Caco-2 (cell line): ENCODE results near the gene GPS2. TPM values are rescaled to one million over a fixed set of nuclear protein-coding genes. Genes with fewer than 3 reads are reported as not detected.

Experiments
- BruUV-seq: library from RNA; stranded (reverse); fragments of 400-500 nt; replicated peaks from 2 replicates; lab custom pipeline; 2021; lab: Mats Ljungman, UMichigan
- CTCF ChIA-PET: fragments of 300-600 bp; sonication (Branson Sonifier 250); formaldehyde crosslinking; loops from one replicate; lab custom pipeline; 2022; ENCODE audit warnings: antibody characterized with exemption; lab: Charles Lee
- POLR2A ChIA-PET: fragments of 300-600 bp; sonication (Branson Sonifier 250); formaldehyde crosslinking; loops from one replicate; lab custom pipeline; 2022; ENCODE audit warnings: antibody characterized with exemption; lab: Charles Lee
- DNase-seq, 2 experiments: peaks; one replicate each; pipeline versions ENCODE4 v3.0.0 to v3.0.0-alpha.2; 2020 to 2022
- H3K27me3 ChIP-seq: replicated peaks from 2 replicates; pipeline ENCODE4 v1.6.0; 2011; ENCODE audit warnings: low read length; ENCODE audit not compliant: control insufficient read depth, insufficient read depth
- H3K36me3 ChIP-seq: 2 replicates; pipeline ENCODE4 v1.5.1; 2011; ENCODE audit warnings: low read length; ENCODE audit not compliant: control insufficient read depth, insufficient read depth
- H3K4me1 ChIP-seq: fragments of 250-450 bp; sonication (Bioruptor Pico); 2 replicates; pipeline ENCODE4 v1.5.1; 2020; ENCODE audit warnings: mild to moderate bottlenecking
- H3K4me3 ChIP-seq: 2 replicates; pipeline ENCODE4 v1.5.1; 2011; ENCODE audit warnings: low read depth, mild to moderate bottlenecking, control low read depth, low read length
- H3K9me3 ChIP-seq: fragments of 250-450 bp; sonication (Bioruptor Pico); 2 replicates; pipeline ENCODE4 v1.5.1; 2020; ENCODE audit warnings: mild to moderate bottlenecking, moderate library complexity
- H3K27ac Mint-ChIP-seq: one replicate; pipeline ENCODE4 v1.8.0; 2022; ENCODE audit warnings: mixed read lengths; ENCODE audit not compliant: unreplicated experiment
- H3K27me3 Mint-ChIP-seq: one replicate; pipeline ENCODE4 v1.8.0; 2022; ENCODE audit warnings: mixed read lengths; ENCODE audit not compliant: insufficient read depth, unreplicated experiment
- H3K36me3 Mint-ChIP-seq: one replicate; pipeline ENCODE4 v1.8.0; 2022; ENCODE audit warnings: mild to moderate bottlenecking, mixed read lengths; ENCODE audit not compliant: insufficient read depth, unreplicated experiment
- H3K4me1 Mint-ChIP-seq: one replicate; pipeline ENCODE4 v1.8.0; 2022; ENCODE audit warnings: low read depth, mixed read lengths; ENCODE audit not compliant: unreplicated experiment
- H3K4me3 Mint-ChIP-seq: one replicate; pipeline ENCODE4 v1.8.0; 2022; ENCODE audit warnings: mild to moderate bottlenecking, moderate library complexity, mixed read lengths; ENCODE audit not compliant: unreplicated experiment
- H3K9me3 Mint-ChIP-seq: one replicate; pipeline ENCODE4 v1.8.0; 2022; ENCODE audit warnings: mixed read lengths; ENCODE audit not compliant: unreplicated experiment
- intact Hi-C: fragments of 100-400 bp; cut with micrococcal nuclease; formaldehyde crosslinking; loops from one replicate; pipeline ENCODE4 v1.10.0; 2022; ENCODE audit not compliant: unreplicated experiment
- total RNA-seq: library from RNA; stranded (reverse); gene quantifications from 2 replicates; pipeline ENCODE4 v1.2.3, GENCODE V29; 2022
- TF ChIP-seq, protein P1 (sequence below), 2 experiments: fragments of 200-600 bp in 1 of 2; IDR thresholded peaks; 1 replicate in 1 of 2; 2 replicates in 1 of 2; pipeline versions ENCODE4 v1.5.1 to v1.8.0; 2011 to 2022; ENCODE audit warnings: antibody characterized with exemption in 1 of 2, control low read depth in 1 of 2, inconsistent platforms in 1 of 2, low read depth in 1 of 2, low read length in 1 of 2, mild to moderate bottlenecking in 1 of 2, moderate library complexity in 1 of 2; ENCODE audit not compliant: insufficient read depth in 1 of 2, severe bottlenecking in 1 of 2, unreplicated experiment in 1 of 2

Gene GPS2
- total RNA-seq, 1 experiment from 2014 or later, result 39.2 TPM

- Histone ChIP-seq H3K9me3 (no peaks in the 10 kb centered on the region), H3K36me3 (no peaks in the 10 kb centered on the region; the same call in 1 of the 2 replicates), H3K4me3 (no peak overlapping the region), H3K27me3 (no peaks in the 10 kb centered on the region), H3K4me1 (no peaks in the 10 kb centered on the region)
- DNase-seq, result no peak
- Mint-ChIP-seq H3K4me1 (peaks cover 10% of the 10 kb centered on the region), H3K9me3 (no peaks in the 10 kb centered on the region), H3K36me3 (peaks cover 9% of the 10 kb centered on the region), H3K27ac (no peak overlapping the region), H3K4me3 (no peak overlapping the region), H3K27me3 (no peaks in the 10 kb centered on the region)
- BruUV-seq, result no TSS peak
- POLR2A ChIA-PET, result no interaction called here
- TF ChIP-seq, protein P1, sequence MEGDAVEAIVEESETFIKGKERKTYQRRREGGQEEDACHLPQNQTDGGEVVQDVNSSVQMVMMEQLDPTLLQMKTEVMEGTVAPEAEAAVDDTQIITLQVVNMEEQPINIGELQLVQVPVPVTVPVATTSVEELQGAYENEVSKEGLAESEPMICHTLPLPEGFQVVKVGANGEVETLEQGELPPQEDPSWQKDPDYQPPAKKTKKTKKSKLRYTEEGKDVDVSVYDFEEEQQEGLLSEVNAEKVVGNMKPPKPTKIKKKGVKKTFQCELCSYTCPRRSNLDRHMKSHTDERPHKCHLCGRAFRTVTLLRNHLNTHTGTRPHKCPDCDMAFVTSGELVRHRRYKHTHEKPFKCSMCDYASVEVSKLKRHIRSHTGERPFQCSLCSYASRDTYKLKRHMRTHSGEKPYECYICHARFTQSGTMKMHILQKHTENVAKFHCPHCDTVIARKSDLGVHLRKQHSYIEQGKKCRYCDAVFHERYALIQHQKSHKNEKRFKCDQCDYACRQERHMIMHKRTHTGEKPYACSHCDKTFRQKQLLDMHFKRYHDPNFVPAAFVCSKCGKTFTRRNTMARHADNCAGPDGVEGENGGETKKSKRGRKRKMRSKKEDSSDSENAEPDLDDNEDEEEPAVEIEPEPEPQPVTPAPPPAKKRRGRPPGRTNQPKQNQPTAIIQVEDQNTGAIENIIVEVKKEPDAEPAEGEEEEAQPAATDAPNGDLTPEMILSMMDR (IDR thresholded peaks at IDR 0.05; ENCODE audit: insufficient read depth in 1 of 2, low read depth in 1 of 2, low read length in 1 of 2, severe bottlenecking in 1 of 2, unreplicated experiment in 1 of 2), result no peak
- CTCF ChIA-PET, result no interaction called here
- intact Hi-C loops, result no loop called here
Measured at GRCh38 chr17:7325031-7325528, 9.9 kb upstream of the GPS2 start.

DNA sequence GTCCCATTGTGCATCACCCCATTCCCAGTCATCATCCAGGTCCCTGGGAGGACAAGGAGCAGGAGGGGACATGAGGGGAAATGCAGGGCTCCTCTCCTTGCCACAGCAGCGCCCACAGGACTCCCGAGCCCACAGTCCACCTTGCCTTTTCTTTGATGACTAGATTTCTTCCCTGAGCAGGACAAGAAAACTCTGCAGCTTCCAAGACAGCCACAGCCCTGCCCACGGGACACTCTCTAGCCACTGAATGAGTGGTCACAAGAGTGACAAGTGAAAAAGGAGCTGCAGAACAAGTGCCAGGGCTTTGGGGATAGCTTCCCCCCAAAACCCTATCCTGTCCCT is 9.2 kb upstream of the GPS2 start:
- ChIA-PET POLR2A (no interaction called here), CTCF (no interaction called here)
- Histone ChIP-seq H3K27me3 (no peaks in the 10 kb centered on the region), H3K4me3 (no peak overlapping the region), H3K36me3 (no peaks in the 10 kb centered on the region; the same call in 1 of the 2 replicates), H3K9me3 (no peaks in the 10 kb centered on the region), H3K4me1 (no peaks in the 10 kb centered on the region)
- Mint-ChIP-seq H3K27me3 (no peaks in the 10 kb centered on the region), H3K9me3 (no peaks in the 10 kb centered on the region), H3K27ac (no peak overlapping the region), H3K36me3 (peaks cover 2% of the 10 kb centered on the region), H3K4me3 (no peak overlapping the region), H3K4me1 (peaks cover 10% of the 10 kb centered on the region)
- intact Hi-C loops, result no loop called here
- BruUV-seq, result no TSS peak
- TF ChIP-seq, protein P1 (IDR thresholded peaks at IDR 0.05; ENCODE audit: insufficient read depth in 1 of 2, low read depth in 1 of 2, low read length in 1 of 2, severe bottlenecking in 1 of 2, unreplicated experiment in 1 of 2), result no peak
- no peak for DNase-seq

- Histone ChIP-seq H3K9me3 (no peaks in the 10 kb centered on the region), H3K4me3 (no peak overlapping the region), H3K4me1 (no peaks in the 10 kb centered on the region), H3K36me3 (no peaks in the 10 kb centered on the region; the same call in 1 of the 2 replicates), H3K27me3 (no peaks in the 10 kb centered on the region)
- no peaks in the 10 kb centered on the region for H3K9me3 Mint-ChIP-seq
- no peak overlapping the region for H3K4me3 Mint-ChIP-seq
- TF ChIP-seq, protein P1 (IDR thresholded peaks at IDR 0.05; ENCODE audit: insufficient read depth in 1 of 2, low read depth in 1 of 2, low read length in 1 of 2, severe bottlenecking in 1 of 2, unreplicated experiment in 1 of 2), result no peak
- H3K27me3 Mint-ChIP-seq, result no peaks in the 10 kb centered on the region
- BruUV-seq, result no TSS peak
- H3K4me1 Mint-ChIP-seq, result peaks cover 10% of the 10 kb centered on the region
- ChIA-PET CTCF (no interaction called here), POLR2A (no interaction called here)
- H3K27ac Mint-ChIP-seq, result no peak overlapping the region
- no peak for DNase-seq
- no peaks in the 10 kb centered on the region for H3K36me3 Mint-ChIP-seq
- intact Hi-C loops, result no loop called here
Measured at GRCh38 chr17:7323731-7324437, 8.7 kb upstream of the GPS2 start.
